T47D (cell line): ENCODE data around the gene CITED2.

Experiments used
- DNase-seq, 2 experiments: peaks; one replicate each; pipeline versions ENCODE4 v3.0.0 to v3.0.0-alpha.2; 2011 to 2012; ENCODE audit warnings: low read depth in 1 of 2, low spot score in 1 of 2
- JUND ChIP-seq: IDR thresholded peaks from 2 replicates; pipeline ENCODE4 v1.6.1; 2012; ENCODE audit warnings: low read depth
- in situ Hi-C: cut with HindIII; loops from 2 replicates; pipeline ENCODE4 v1.10.0; 2016; ENCODE audit warnings: low sequenced_read_pairs, low pct_unique_long_range_greater_than_20kb

Gene CITED2

DNA sequence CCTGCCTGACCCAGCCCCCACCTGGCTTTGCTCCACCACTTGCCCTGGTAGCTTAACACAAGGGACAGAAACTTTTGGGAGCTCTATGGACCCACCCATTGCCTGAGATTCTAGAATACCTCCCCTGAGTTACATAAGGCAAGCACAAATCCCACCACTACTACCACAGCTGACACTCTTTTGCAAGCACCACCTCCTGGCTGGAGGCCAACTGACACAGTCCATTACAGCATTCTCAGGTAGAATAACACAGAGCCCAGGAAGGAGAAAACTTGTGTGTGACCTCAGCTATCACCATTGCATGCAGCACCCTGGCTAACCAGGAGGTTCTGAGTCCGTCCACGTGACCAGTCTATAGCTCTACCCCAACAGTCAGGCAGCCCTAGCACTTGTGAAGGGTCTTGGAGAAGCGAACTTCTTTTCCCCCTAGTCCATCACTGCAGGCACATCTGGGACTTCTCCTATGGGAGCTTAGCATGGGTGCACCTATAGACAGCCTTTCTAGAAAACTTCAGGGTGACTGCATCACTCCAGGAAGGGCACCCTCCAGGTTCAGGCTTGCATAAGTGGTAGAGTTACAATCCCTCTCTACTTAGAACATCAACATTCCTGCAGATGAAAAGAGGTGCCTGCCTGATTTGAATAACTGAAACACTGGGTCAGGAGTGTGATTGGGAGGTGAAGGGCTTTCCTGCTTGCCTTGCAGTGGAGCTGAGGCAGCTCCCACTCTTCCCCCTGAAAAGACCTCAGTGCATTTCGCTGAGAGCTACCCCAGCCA lies 30.1 kb downstream of the CITED2 start:
- DNase-seq: no peak
- no peak for TF ChIP-seq JUND
- in situ Hi-C loops: no loop called here

DNA sequence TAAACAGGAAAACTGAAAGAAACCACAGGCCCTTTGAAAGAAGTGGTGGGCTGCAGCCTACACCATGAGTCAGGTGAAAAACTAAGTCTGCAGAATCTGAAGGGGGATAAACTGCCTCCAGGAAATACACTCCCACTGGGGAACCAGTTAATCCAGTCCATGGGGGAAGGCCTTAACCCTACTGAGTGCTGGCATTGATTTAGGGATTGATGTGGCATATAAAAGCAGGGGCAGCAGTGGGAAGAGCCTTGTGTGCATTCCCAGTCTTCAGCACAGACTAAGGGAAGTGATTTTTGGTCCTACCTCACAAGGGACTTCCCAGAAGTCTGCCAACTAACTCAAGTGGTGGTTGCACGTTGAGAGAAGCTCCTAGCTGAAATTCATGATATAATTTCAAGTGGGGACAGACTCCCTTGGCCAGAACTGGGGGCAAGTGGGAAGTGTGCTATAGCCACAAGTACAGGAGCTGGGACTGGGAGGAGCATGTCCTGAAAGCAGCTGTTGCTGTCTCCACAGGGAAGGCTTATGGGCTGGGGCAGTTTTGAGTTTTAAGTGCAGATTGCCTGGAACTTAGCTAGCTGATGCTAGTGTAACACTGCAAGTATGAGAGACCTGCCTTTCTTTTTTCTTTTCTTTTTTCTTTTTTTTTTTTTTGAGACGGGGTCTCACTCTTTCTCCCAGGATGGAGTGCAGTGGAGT lies 31.2 kb downstream of the CITED2 start:
- peak in 1 of 2 experiments; percentile 69 for DNase-seq
- in situ Hi-C loops: no loop called here
- TF ChIP-seq JUND: no peak

DNA sequence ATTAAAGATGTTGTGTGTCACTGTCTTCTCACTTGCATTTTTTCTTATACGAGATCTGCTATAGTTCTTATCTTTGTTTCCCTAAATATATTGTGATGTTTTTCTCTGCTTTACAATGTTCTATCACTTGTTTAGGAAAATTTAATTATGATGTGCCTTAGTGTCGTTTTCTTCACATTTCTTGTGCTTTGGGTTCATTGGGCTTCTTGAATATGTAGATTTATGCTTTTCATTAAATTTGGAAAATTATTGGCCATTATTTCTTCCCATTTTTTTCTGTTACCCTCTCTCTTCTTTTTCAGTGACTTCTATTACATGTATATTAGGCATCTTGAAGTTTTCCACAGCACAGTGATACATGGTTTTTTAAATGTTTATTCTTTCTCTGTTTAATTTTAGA lies 33.4 kb downstream of the CITED2 start:
- no peak for DNase-seq
- no peak for TF ChIP-seq JUND
- in situ Hi-C loops: no loop called here

DNA sequence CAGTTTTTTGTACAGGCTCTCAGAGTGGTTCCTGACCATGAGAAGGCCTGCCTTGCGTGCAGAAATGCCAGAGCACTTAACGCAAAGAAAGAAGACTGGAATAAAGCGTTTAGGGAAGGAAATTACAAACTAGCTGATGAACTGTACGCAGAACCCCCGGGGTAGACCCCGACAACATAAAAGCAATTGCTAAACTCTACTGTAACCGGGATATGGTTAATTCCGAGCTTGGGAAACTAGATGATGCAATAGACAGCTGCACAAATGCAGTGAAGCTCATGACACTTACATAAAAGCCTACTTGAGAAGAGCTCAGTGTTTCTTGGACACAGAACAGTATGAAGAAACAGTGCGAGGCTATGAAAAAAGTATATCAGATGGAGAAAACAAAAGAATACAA lies 35.7 kb downstream of the CITED2 start:
- TF ChIP-seq JUND: no peak
- in situ Hi-C loops: no loop called here
- DNase-seq: no peak

DNA sequence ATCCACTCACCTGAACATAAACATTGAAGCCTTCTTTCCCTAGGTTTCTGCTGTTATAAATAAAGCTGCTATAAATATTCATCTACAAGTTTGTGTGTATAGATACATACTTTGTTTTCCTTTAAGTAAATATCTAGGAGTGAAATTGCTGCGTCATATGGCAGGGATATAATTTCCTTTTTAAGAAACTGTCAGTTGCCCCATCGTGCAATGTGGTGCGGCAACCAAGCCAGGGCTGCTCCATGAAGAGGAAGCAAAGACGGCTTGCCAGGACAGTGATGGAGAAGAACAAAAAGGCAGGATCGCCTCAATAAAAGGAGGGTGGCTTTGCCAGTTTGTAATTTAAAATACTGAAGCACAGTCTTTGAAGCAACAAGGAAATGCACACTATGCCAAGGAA lies 36.6 kb downstream of the CITED2 start:
- TF ChIP-seq JUND: no peak
- in situ Hi-C loops: no loop called here
- DNase-seq: no peak

DNA sequence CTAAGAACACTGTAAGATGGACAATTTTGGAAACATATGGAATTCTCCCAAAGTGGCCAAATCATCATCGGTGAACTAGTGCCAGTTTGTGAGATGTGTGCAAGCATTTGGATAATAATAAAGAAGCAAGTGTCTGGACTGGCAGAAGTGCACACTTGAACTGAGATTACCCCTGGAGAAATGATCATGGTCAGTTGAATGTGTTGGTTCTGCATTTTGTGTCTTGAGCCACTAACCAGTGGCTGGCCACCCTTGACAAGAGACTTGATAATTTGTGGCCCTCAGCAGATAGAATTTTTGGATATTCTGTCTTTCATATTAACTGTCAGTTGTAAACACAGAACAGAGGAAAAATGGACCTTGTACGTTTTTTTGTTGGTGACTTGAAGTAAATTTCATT lies 37.4 kb downstream of the CITED2 start:
- no peak for DNase-seq
- in situ Hi-C loops: no loop called here
- TF ChIP-seq JUND: no peak

DNA sequence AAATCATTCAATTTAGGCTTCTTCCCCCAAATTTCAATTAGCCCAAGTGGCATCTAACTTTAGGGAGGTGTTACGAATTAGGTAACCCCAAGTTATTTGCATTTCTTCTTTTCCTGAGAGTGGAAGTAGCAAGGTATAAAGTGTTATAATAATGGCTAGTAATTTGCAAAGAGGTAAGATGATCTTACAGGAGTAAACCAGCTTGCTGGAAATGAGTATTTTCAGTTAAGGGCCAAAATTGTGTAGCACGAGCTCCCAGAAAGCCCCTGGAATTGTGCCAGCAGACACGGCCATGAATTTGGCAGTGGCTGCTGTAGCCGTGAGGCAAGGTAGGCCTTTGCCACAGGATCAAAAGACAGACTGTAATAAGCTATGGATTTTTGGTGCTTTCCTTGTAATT lies 38.0 kb downstream of the CITED2 start:
- in situ Hi-C loops: no loop called here
- DNase-seq: no peak
- no peak for TF ChIP-seq JUND

DNA sequence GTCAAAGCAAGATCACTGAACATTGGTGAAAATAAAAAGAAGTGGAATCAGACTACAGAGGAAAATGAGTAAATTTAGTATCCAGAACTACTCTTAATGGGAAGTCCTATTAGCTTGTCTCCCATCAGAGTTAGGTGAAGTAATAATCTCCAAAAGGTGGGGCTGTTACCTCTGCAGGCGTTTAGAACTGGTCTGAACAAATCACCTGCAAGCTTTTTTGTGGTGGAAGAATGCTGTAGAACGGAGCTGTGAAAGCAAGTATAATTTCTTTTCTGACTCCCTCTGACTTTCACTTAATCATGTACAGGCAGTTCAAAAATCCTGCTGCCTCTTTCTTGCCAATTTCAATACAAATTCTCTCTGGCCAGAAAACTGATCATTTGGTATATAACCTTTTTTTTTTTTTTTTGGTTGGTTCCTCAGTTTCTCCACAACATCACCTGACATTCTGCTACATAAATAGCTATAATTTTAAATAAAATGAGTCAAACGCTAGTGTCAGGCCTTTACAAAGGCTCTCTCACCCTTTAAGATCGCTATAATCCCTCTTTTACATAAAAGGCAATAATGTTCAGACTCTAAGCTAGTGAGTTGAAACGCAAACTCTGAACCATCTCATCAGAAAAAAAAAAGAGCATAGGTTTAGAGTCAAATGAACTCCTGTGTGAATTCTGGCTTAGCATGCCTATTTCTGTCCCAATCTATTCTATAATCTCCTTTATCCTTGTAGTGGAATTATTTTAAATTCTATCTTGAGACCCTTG lies 38.8 kb downstream of the CITED2 start:
- DNase-seq: no peak
- in situ Hi-C loops: no loop called here
- TF ChIP-seq JUND: no peak

DNA sequence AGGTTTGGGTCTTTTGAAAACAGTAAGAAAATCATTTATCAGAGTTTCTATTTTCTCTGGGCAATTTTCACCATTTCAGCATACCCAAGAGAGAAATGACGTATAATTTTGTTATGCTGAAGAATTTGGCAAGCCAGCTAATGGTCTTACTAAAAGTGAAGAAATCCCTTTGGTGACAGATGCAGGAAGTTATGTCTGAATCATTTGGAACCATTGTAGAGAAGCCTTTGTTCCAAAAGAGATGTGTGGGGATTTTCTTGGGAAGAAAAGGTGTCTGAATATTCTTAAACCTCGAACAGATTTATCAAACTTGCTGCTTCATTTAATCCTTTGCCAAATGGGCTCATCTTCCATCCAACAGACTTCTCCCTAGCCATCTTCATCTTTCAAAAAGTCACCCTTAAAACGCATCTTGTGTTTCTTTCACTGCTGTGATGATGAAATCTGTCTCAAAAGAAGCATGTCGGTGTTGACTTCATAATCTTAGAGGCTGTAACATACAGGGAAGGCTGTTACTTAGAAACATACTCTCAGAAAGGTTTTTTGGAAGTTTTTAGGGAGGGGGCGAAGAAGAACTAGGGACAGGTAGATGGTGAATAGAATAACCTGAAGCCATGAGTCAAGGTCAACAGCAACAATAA lies 39.5 kb downstream of the CITED2 start:
- in situ Hi-C loops: no loop called here
- no peak for TF ChIP-seq JUND
- no peak for DNase-seq

DNA sequence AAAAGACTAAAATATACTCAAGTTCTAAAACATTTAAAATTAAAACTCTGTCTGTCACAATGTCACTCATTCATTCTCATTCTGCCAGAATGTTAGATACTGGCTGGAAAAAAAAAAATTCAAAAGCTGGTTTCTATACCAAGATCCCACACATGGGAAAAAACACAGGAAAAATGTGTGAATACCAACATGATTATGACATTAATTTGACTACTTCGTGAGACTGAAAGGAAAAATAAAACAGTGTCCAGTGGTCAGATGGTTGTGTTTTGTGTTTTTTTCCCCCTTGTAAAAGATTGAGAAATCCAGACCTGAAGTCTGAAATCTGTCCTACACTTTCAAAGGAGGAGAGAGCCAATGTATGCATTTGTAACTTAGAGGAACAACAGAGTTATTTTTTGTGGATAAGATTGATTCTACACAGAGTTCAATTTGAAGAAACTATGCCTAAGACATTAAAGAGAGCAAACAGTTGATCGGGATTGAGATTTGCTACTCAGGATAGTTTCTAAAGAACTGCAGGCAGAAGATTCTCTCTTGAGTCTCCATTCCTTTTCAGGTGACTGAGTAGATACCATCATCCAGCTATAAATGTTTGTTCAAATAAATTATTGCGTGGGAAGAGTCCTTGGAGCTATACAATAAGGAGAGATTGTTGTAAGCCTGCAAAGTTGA lies 43.5 kb downstream of the CITED2 start:
- in situ Hi-C loops: no loop called here
- TF ChIP-seq JUND: peak; percentile 78
- peak in 1 of 2 experiments; percentile 94 for DNase-seq

DNA sequence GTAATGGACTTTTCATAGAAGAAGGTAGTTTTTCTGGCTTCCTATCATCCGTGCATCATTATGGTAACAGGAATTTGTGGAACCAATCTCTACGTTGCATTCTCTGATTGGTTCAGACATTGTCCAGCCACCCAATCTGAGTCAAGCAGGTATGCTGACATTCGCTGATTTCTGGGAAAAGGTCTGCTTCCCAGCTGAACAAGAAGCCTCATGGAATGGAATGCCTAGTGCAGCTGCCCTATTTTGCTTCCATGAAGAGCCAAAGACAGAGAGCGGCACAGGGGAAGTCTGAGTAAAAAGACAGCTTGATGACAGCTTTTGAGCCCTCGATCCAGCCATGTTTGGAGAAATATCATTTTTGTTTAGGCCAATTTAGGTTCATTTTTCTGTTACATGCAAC lies 44.1 kb downstream of the CITED2 start:
- TF ChIP-seq JUND: no peak
- in situ Hi-C loops: no loop called here
- peak in 1 of 2 experiments; percentile 68 for DNase-seq

DNA sequence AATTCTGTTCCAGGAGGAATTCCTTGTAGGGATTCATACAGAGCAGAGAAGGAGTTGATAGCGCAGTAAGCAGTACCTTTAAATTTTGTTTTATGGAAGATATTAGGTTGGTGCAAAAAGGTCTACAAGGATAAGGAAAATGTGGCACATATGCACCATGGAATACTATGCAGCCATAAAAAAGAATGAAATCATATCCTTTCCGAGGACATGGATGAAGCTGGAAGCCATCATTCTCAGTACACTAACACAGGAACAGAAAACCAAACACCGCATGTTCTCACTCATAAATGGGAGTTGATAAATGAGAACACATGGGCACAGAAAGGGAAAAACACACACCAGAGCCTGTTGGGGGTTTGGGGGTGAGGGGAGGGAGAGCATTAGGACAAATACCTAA lies 45.2 kb downstream of the CITED2 start:
- TF ChIP-seq JUND: no peak
- in situ Hi-C loops: no loop called here
- no peak for DNase-seq

DNA sequence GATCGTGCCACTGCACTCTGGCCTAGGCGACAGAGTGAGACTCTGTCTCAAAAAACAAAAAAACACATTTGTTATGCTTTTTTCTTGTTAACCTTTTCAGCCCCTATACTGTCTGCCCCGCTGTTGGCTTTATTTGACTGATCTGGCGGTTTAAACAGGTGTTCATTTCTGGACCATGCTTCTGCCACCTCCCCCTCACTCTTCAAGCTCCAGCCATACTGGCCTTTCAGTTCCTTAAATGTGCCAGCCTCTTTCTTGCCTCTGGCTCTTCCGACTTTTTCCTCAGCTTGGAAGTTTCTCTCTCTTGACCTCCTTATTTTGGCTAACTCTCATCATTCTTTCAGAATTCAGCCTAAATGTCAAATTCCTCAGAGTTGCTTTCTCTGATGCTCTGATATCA lies 47.4 kb downstream of the CITED2 start:
- in situ Hi-C loops: no loop called here
- DNase-seq: no peak
- TF ChIP-seq JUND: no peak
